ENCODE measurements around the gene LFNG. TPM values are rescaled to one million over a fixed set of nuclear protein-coding genes. Genes with fewer than 3 reads are reported as not detected.
A peak's percentile ranks its signal among the peaks of the same experiment; 100 is the strongest.

The LFNG gene
- total and polyA plus RNA-seq, 2 of the 13 experiments (the other 11 are each of a cell fraction or from before 2014, with no cell fraction given) = 0.44 to 1.5 TPM

GRCh38 chr7:2518737-2519118 is 846 bp upstream of the LFNG start:
- ChIA-PET CTCF (ENCODE audit: low intra/inter-chr PET ratio, low total read pairs) (no interaction called here), POLR2A (no interaction called here)
- WGBS (ENCODE audit: low lambda C conversion rate) = 58% methylated on average over 13 of the region's 41 CpGs
- in situ Hi-C loops (cut with HindIII; ENCODE audit: extremely low pct_ligation_motif_present, low pct_unique_long_range_greater_than_20kb) = no loop called here
- Histone ChIP-seq H3K27ac (ENCODE audit: extremely low read length, insufficient read depth, low read length) (no peak overlapping the region), H2AFZ (ENCODE audit: low read length) (no peak overlapping the region), H3K4me3 (replicated peaks in 1 of 3; ENCODE audit: insufficient read depth in 1 of 3, low read depth in 2 of 3, low read length in 3 of 3) (no peak overlapping the region), H3K4me1 (ENCODE audit: insufficient read depth, low read length) (peaks cover 66% of the 10 kb centered on the region), H4K20me1 (ENCODE audit: insufficient read depth, low read length) (no peaks in the 10 kb centered on the region), H3K79me2 (ENCODE audit: insufficient read depth, low read length) (no peaks in the 10 kb centered on the region), H3K36me3 (replicated peaks in 1 of 2; ENCODE audit: control insufficient read depth in 1 of 2, insufficient read depth in 2 of 2, low read length in 2 of 2) (no peaks in the 10 kb centered on the region), H3K9me3 (ENCODE audit: low read length) (no peaks in the 10 kb centered on the region), H3K4me2 (ENCODE audit: low read depth, low read length) (peak overlapping the region; percentile 54), H3K27me3 (ENCODE audit: control insufficient read depth in 1 of 2, insufficient read depth in 2 of 2, low read length in 2 of 2) (peaks cover 5 to 77% of the 10 kb centered on the region in 2 experiments), H3K9ac (ENCODE audit: insufficient read depth, low read depth, low read length) (no peak overlapping the region)
- intact Hi-C loops (cut with micrococcal nuclease; ENCODE audit: unreplicated experiment) = no loop called here
- ATAC-seq = no peak
- no peak for TF ChIP-seq ETV5 (CRISPR knock-in tag; IDR thresholded peaks at IDR 0.05; ENCODE audit: borderline replicate concordance)
- TF ChIP-seq ZFP36L1 (CRISPR knock-in tag; IDR thresholded peaks at IDR 0.05) = no peak
- TF ChIP-seq SMYD3 (CRISPR knock-in tag; IDR thresholded peaks at IDR 0.05) = no peak
- TF ChIP-seq ADNP (CRISPR knock-in tag; IDR thresholded peaks at IDR 0.05) = no peak
- TF ChIP-seq ZNF407 (CRISPR knock-in tag; IDR thresholded peaks at IDR 0.05; ENCODE audit: not compliant biosample characterization) = no peak
- DNase-seq (ENCODE audit: low spot score) = no peak
- no TSS peak for BruUV-seq (replicated peaks)
- FAIRE-seq = no peak

Data from HepG2 (cell line).